ES-I3 (cell line): ENCODE results near the gene TIMM9.
"Not testable (repeated sequence)": the region's sequence is repeated elsewhere in the genome, so short reads cannot be mapped to it uniquely, and the experiment has no call there.

ENCODE experiments used
- H3K36me3 ChIP-seq: 2 replicates; pipeline ENCODE4 v1.6.1; 2013; ENCODE audit warnings: mild to moderate bottlenecking, low read length, control low read depth, moderate library complexity; ENCODE audit not compliant: insufficient read depth
- H3K4me1 ChIP-seq: 2 replicates; pipeline ENCODE4 v1.6.1; 2013; ENCODE audit warnings: mild to moderate bottlenecking, control low read depth, low read length; ENCODE audit not compliant: insufficient read depth
- H3K9ac ChIP-seq: 2 replicates; pipeline ENCODE4 v1.6.1; 2013; ENCODE audit warnings: low read depth, mild to moderate bottlenecking, low read length, moderate library complexity
- H3K9me3 ChIP-seq: 2 replicates; pipeline ENCODE4 v1.6.1; 2013; ENCODE audit warnings: mild to moderate bottlenecking, low read length, moderate library complexity; ENCODE audit not compliant: control insufficient read depth, insufficient read depth

Gene TIMM9

GRCh38 chr14:58368956-58369355 lies 58.4 kb downstream of the TIMM9 start:
- no peaks in the 10 kb centered on the region for H3K4me1 ChIP-seq
- H3K9me3 ChIP-seq, result no peaks in the 10 kb centered on the region
- H3K36me3 ChIP-seq, result peaks cover 21% of the 10 kb centered on the region
- H3K9ac ChIP-seq, result no peak overlapping the region

DNA sequence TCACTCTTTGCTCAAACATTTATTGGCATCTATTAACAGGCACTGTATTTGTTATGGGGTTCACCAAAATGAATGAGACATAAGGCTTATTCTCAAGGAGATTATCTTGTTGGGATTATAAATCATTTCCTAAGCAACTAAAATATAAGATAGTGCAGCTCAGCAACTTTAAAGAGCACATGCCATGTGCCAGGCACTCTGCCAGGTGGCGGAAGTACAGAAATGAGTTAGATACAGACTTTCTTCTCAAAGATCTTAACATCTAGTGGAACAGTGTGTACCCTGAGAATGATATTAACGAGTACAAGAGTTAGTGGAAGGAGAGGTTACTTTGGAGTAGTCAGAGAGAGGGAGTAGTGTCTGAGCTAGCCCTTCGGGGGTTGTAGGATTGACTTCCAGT lies 60.0 kb downstream of the TIMM9 start:
- Histone ChIP-seq H3K36me3 (peaks cover 17% of the 10 kb centered on the region), H3K4me1 (no peaks in the 10 kb centered on the region), H3K9ac (no peak overlapping the region), H3K9me3 (no peaks in the 10 kb centered on the region)

DNA sequence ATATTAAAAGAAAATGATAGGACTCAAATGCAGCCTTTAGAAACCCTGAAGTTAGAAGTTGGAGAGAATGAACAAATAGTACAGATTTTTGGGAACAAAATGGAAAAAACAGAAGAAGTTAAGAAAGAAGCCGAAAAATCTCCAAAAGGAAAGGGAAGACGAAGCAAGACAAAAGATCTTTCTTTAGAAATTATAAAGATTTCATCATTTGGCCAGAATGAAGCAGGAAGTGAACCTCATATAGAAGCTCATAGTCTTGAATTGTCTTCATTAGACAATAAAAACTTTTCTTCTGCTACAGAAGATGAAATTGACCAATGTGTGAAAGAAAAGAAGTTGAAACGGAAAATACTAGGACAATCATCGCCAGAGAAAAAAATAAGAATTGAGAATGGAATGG lies 63.0 kb downstream of the TIMM9 start:
- H3K36me3 ChIP-seq, result peaks cover 14% of the 10 kb centered on the region

DNA sequence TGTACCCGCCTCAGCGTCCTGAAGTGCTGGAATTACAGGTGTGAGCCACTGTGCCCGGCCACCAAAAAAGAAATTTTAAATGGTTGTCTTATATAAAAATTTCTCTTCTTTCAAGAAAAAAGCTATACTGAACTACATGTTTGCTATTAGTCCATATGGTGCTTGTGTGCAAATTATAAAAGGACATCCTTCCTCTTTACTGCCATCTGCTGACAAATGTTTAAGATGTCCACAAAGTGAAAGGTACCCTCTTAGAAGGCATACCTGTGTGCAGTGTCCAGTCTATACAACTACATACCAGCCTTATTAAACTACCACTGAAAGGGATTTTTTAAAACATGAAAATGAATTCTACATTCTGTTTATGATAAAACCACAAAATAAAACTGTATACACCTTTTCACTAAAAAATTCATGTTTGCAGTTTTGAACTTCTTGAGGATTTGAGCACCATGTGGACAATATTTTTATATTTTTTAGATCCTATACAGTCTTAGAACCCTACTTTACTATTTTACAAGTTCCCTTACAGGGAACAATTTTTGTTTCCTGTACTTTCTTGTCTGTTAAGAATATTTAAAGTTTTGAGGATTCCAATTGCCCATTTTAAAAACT lies 64.4 kb downstream of the TIMM9 start:
- H3K9ac ChIP-seq, result no peak overlapping the region
- peaks cover 11% of the 10 kb centered on the region for H3K36me3 ChIP-seq
- H3K4me1 ChIP-seq, result no peaks in the 10 kb centered on the region
- no peaks in the 10 kb centered on the region for H3K9me3 ChIP-seq

More for the DNA sequence above, 63.0 kb downstream of the TIMM9 start:
- Histone ChIP-seq H3K9me3 (no peaks in the 10 kb centered on the region), H3K4me1 (no peaks in the 10 kb centered on the region), H3K9ac (no peak overlapping the region)

DNA sequence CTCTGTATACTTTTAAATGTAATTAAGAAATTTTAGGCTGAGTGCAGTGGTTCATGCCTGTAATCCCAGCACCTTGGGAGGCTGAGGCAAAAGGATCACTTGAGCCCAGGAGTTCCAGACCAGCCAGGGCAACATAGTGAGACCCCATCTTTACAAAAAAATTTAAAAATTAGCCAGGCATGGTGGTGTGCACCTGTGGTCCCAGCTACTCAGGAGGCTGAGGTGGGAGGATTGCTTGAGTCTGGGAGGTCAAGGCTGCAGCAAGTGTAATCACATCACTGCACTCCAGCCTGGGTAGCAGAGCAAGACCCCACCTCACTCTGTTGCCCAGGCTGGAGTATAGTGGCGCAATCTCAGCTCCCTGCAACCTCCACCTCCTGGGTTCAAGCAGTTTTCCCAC lies 65.1 kb downstream of the TIMM9 start:
- H3K9ac ChIP-seq, H3K36me3 ChIP-seq, H3K9me3 ChIP-seq, H3K4me1 ChIP-seq: not testable (repeated sequence)
